ENCODE measurements around the gene FGF1. TPM values are rescaled to one million over a fixed set of nuclear protein-coding genes. Genes with fewer than 3 reads are reported as not detected.

Gene FGF1
- total RNA-seq, 2 donors from 2014 or later, result 0.77 TPM; not detected in 1

GRCh38 chr5:142642427-142642826, 43.5 kb downstream of the FGF1 start:
- no peaks in the 10 kb centered on the region for H3K9me3 Mint-ChIP-seq
- Histone ChIP-seq H3K9me3 (ENCODE audit: control insufficient read depth, low read length) (no peaks in the 10 kb centered on the region), H3K4me1 (ENCODE audit: control insufficient read depth, insufficient read depth, low read length) (no peaks in the 10 kb centered on the region), H3K36me3 (ENCODE audit: control insufficient read depth, insufficient read depth, low read length) (no peaks in the 10 kb centered on the region), H3K27ac (ENCODE audit: low read depth, low read length) (no peak overlapping the region), H3K9ac (ENCODE audit: extremely low read depth, low read length, poor library complexity, severe bottlenecking) (no peak overlapping the region), H3K27me3 (ENCODE audit: control insufficient read depth, insufficient read depth, low read length, poor library complexity, severe bottlenecking) (no peaks in the 10 kb centered on the region), H3K4me3 (ENCODE audit: low read length) (no peak overlapping the region)
- DNase-seq, result no peak
- 77 to 86% methylated on average over 2 to 3 of the region's 3 CpGs for WGBS, 2 experiments (ENCODE audit: insufficient coverage in 1 of 2, insufficient read length in 1 of 2)
- H3K4me3 Mint-ChIP-seq, result no peak overlapping the region
- no peak overlapping the region for H3K27ac Mint-ChIP-seq
- no peaks in the 10 kb centered on the region for H3K36me3 Mint-ChIP-seq (ENCODE audit: low read depth)
- TF ChIP-seq CTCF (conservative IDR thresholded peaks at IDR 0.05), result no peak
- H3K4me1 Mint-ChIP-seq, result peaks cover 12% of the 10 kb centered on the region
- H3K27me3 Mint-ChIP-seq (ENCODE audit: insufficient read depth), result no peaks in the 10 kb centered on the region

- H3K9ac ChIP-seq (ENCODE audit: extremely low read depth, low read length, poor library complexity, severe bottlenecking), result no peak overlapping the region
- H3K27ac Mint-ChIP-seq, result no peak overlapping the region
- TF ChIP-seq CTCF (conservative IDR thresholded peaks at IDR 0.05), result no peak
- no peaks in the 10 kb centered on the region for H3K27me3 ChIP-seq (ENCODE audit: control insufficient read depth, insufficient read depth, low read length, poor library complexity, severe bottlenecking)
- H3K4me3 Mint-ChIP-seq, result no peak overlapping the region
- H3K27ac ChIP-seq (ENCODE audit: low read depth, low read length), result no peak overlapping the region
- 90 to 100% methylated on average over 3 to 4 of the region's 4 CpGs for WGBS, 2 experiments (ENCODE audit: insufficient coverage in 1 of 2, insufficient read length in 1 of 2)
- H3K9me3 ChIP-seq (ENCODE audit: control insufficient read depth, low read length), result no peaks in the 10 kb centered on the region
- H3K4me1 Mint-ChIP-seq, result peaks cover 12% of the 10 kb centered on the region
- no peaks in the 10 kb centered on the region for H3K36me3 ChIP-seq (ENCODE audit: control insufficient read depth, insufficient read depth, low read length)
- H3K27me3 Mint-ChIP-seq (ENCODE audit: insufficient read depth), result no peaks in the 10 kb centered on the region
- H3K9me3 Mint-ChIP-seq, result no peaks in the 10 kb centered on the region
- no peaks in the 10 kb centered on the region for H3K4me1 ChIP-seq (ENCODE audit: control insufficient read depth, insufficient read depth, low read length)
- H3K4me3 ChIP-seq (ENCODE audit: low read length), result no peak overlapping the region
- no peaks in the 10 kb centered on the region for H3K36me3 Mint-ChIP-seq (ENCODE audit: low read depth)
- no peak for DNase-seq
Measured at GRCh38 chr5:142641711-142642110, 44.2 kb downstream of the FGF1 start.

- H3K27me3 Mint-ChIP-seq (ENCODE audit: insufficient read depth), result no peaks in the 10 kb centered on the region
- H3K4me3 Mint-ChIP-seq, result no peak overlapping the region
- H3K27ac Mint-ChIP-seq, result no peak overlapping the region
- DNase-seq, result no peak
- no peak for TF ChIP-seq CTCF (conservative IDR thresholded peaks at IDR 0.05)
- H3K4me3 ChIP-seq (ENCODE audit: low read length), result no peak overlapping the region
- H3K9me3 Mint-ChIP-seq, result no peaks in the 10 kb centered on the region
- whole genome bisulfite sequencing, 2 experiments (ENCODE audit: insufficient coverage in 1 of 2, insufficient read length in 1 of 2), result 73 to 85% methylated on average over 6 to 8 of the region's 9 CpGs
- H3K27ac ChIP-seq (ENCODE audit: low read depth, low read length), result no peak overlapping the region
- no peaks in the 10 kb centered on the region for H3K36me3 ChIP-seq (ENCODE audit: control insufficient read depth, insufficient read depth, low read length)
- no peaks in the 10 kb centered on the region for H3K27me3 ChIP-seq (ENCODE audit: control insufficient read depth, insufficient read depth, low read length, poor library complexity, severe bottlenecking)
- H3K4me1 Mint-ChIP-seq, result peaks cover 10% of the 10 kb centered on the region
- H3K36me3 Mint-ChIP-seq (ENCODE audit: low read depth), result no peaks in the 10 kb centered on the region
- H3K9me3 ChIP-seq (ENCODE audit: control insufficient read depth, low read length), result no peaks in the 10 kb centered on the region
- H3K9ac ChIP-seq (ENCODE audit: extremely low read depth, low read length, poor library complexity, severe bottlenecking), result no peak overlapping the region
- H3K4me1 ChIP-seq (ENCODE audit: control insufficient read depth, insufficient read depth, low read length), result no peaks in the 10 kb centered on the region
Measured at GRCh38 chr5:142640316-142641005, 45.4 kb downstream of the FGF1 start.
